ENCODE data around the gene MCF2L.

MCF2L gene

GRCh38 chr13:113126265-113127150, 157.5 kb downstream of the MCF2L start:
- DNase-seq (ENCODE audit: low read depth) = no peak

- no peak for DNase-seq (ENCODE audit: low read depth)
Observed at GRCh38 chr13:113129480-113129879, 160.5 kb downstream of the MCF2L start.

- no peak for DNase-seq (ENCODE audit: low read depth)
Observed at GRCh38 chr13:113129921-113130750, 161.1 kb downstream of the MCF2L start.

GRCh38 chr13:113135281-113135760, 166.3 kb downstream of the MCF2L start:
- DNase-seq (ENCODE audit: low read depth) = no peak

GRCh38 chr13:113137691-113138298, 168.8 kb downstream of the MCF2L start:
- no peak for DNase-seq (ENCODE audit: low read depth)

- DNase-seq (ENCODE audit: low read depth) = no peak
Observed at GRCh38 chr13:113138792-113139551, 170.0 kb downstream of the MCF2L start.

GRCh38 chr13:113139577-113139976, 170.6 kb downstream of the MCF2L start:
- no peak for DNase-seq (ENCODE audit: low read depth)

GRCh38 chr13:113140677-113141600, 171.9 kb downstream of the MCF2L start:
- DNase-seq (ENCODE audit: low read depth) = no peak

GRCh38 chr13:113141601-113141970, 172.6 kb downstream of the MCF2L start:
- no peak for DNase-seq (ENCODE audit: low read depth)

GRCh38 chr13:113142876-113143275, 173.9 kb downstream of the MCF2L start:
- DNase-seq (ENCODE audit: low read depth) = no peak

- DNase-seq (ENCODE audit: low read depth) = no peak
Observed at GRCh38 chr13:113143466-113144254, 174.6 kb downstream of the MCF2L start.

- DNase-seq (ENCODE audit: low read depth) = no peak
Observed at GRCh38 chr13:113144255-113144629, 175.2 kb downstream of the MCF2L start.

GRCh38 chr13:113145496-113145895, 176.5 kb downstream of the MCF2L start:
- DNase-seq (ENCODE audit: low read depth) = no peak

- no peak for DNase-seq (ENCODE audit: low read depth)
Observed at GRCh38 chr13:113145911-113146598, 177.0 kb downstream of the MCF2L start.

- no peak for DNase-seq (ENCODE audit: low read depth)
Observed at GRCh38 chr13:113146750-113147149, 177.7 kb downstream of the MCF2L start.

GRCh38 chr13:113147206-113147605, 178.2 kb downstream of the MCF2L start:
- no peak for DNase-seq (ENCODE audit: low read depth)

GRCh38 chr13:113148407-113148806, 179.4 kb downstream of the MCF2L start:
- no peak for DNase-seq (ENCODE audit: low read depth)

- DNase-seq (ENCODE audit: low read depth) = no peak
Observed at GRCh38 chr13:113148940-113149503, 180.0 kb downstream of the MCF2L start.
